ENCODE results near the gene TNFAIP8L1.

TNFAIP8L1 gene

GRCh38 chr19:4645718-4646117 is 6.4 kb downstream of the TNFAIP8L1 start:
- no peak for DNase-seq (ENCODE audit: extremely low spot score, insufficient read length, low read depth)
- FAIRE-seq = no peak

- DNase-seq (ENCODE audit: extremely low spot score, insufficient read length, low read depth) = no peak
- no peak for FAIRE-seq
Measured at GRCh38 chr19:4647676-4648644, 8.6 kb downstream of the TNFAIP8L1 start.

- DNase-seq (ENCODE audit: extremely low spot score, insufficient read length, low read depth) = no peak
- FAIRE-seq = no peak
Measured at GRCh38 chr19:4649392-4650047, 10.2 kb downstream of the TNFAIP8L1 start.

- no peak for FAIRE-seq
- no peak for DNase-seq (ENCODE audit: extremely low spot score, insufficient read length, low read depth)
Measured at GRCh38 chr19:4650159-4650558, 10.8 kb downstream of the TNFAIP8L1 start.

- DNase-seq (ENCODE audit: extremely low spot score, insufficient read length, low read depth) = no peak
- FAIRE-seq = no peak
Measured at GRCh38 chr19:4652075-4652474, 12.8 kb downstream of the TNFAIP8L1 start.

GRCh38 chr19:4653793-4654436 is 14.6 kb downstream of the TNFAIP8L1 start:
- DNase-seq (ENCODE audit: extremely low spot score, insufficient read length, low read depth) (no peak), FAIRE-seq (no peak)

GRCh38 chr19:4654437-4655361 is 15.4 kb downstream of the TNFAIP8L1 start:
- no peak for FAIRE-seq
- DNase-seq (ENCODE audit: extremely low spot score, insufficient read length, low read depth) = no peak

- FAIRE-seq (no peak), DNase-seq (ENCODE audit: extremely low spot score, insufficient read length, low read depth) (no peak)
Measured at GRCh38 chr19:4656102-4656501, 16.8 kb downstream of the TNFAIP8L1 start.

- FAIRE-seq (no peak), DNase-seq (ENCODE audit: extremely low spot score, insufficient read length, low read depth) (no peak)
Measured at GRCh38 chr19:4657262-4657661, 17.9 kb downstream of the TNFAIP8L1 start.

- no peak for FAIRE-seq
- DNase-seq (ENCODE audit: extremely low spot score, insufficient read length, low read depth) = no peak
Measured at GRCh38 chr19:4657835-4658234, 18.5 kb downstream of the TNFAIP8L1 start.

- DNase-seq (ENCODE audit: extremely low spot score, insufficient read length, low read depth) (no peak), FAIRE-seq (no peak)
Measured at GRCh38 chr19:4660181-4660791, 21.0 kb downstream of the TNFAIP8L1 start.

GRCh38 chr19:4660993-4661392 is 21.7 kb downstream of the TNFAIP8L1 start:
- no peak for FAIRE-seq
- no peak for DNase-seq (ENCODE audit: extremely low spot score, insufficient read length, low read depth)

GRCh38 chr19:4662020-4662695 is 22.8 kb downstream of the TNFAIP8L1 start:
- DNase-seq (ENCODE audit: extremely low spot score, insufficient read length, low read depth) (no peak), FAIRE-seq (no peak)

- DNase-seq (ENCODE audit: extremely low spot score, insufficient read length, low read depth) (no peak), FAIRE-seq (no peak)
Measured at GRCh38 chr19:4662812-4663211, 23.5 kb downstream of the TNFAIP8L1 start.

GRCh38 chr19:4664642-4665041 is 25.3 kb downstream of the TNFAIP8L1 start:
- no peak for FAIRE-seq

GRCh38 chr19:4669723-4670480 is 30.6 kb downstream of the TNFAIP8L1 start, which contains the start of gene MYDGF:
Gene MYDGF (minus strand): TSS chr19:4670342. CDS start chr19:4670334, 8 bp downstream.
- DNase-seq (ENCODE audit: extremely low spot score, insufficient read length, low read depth) = peak; percentile 99
- peak; percentile 84 for FAIRE-seq

More at GRCh38 chr19:4664642-4665041, 25.3 kb downstream of the TNFAIP8L1 start:
- DNase-seq (ENCODE audit: extremely low spot score, insufficient read length, low read depth) = no peak

GRCh38 chr19:4671185-4671851 is 32.0 kb downstream of the TNFAIP8L1 start:
- no peak for FAIRE-seq
- no peak for DNase-seq (ENCODE audit: extremely low spot score, insufficient read length, low read depth)
